ENCODE results near the gene LMTK3.

GRCh38 chr19:48533770-48534169 is 22.1 kb upstream of the LMTK3 start:
- TF ChIP-seq POLR2A (IDR thresholded peaks at IDR 0.05) (no peak), CTCF (IDR thresholded peaks at IDR 0.05) (no peak), EP300 (IDR thresholded peaks at IDR 0.05) (no peak)

Data from tibial nerve (tissue), 4 donors.